Measurements from ENCODE around the gene MAST4.

- TF ChIP-seq POLR2AphosphoS5 (IDR thresholded peaks at IDR 0.05; ENCODE audit: low read depth, low read length) = no peak
- TF ChIP-seq POLR2A (IDR thresholded peaks at IDR 0.05; ENCODE audit: low read depth, low read length) = no peak
- TF ChIP-seq TAF1 (IDR thresholded peaks at IDR 0.05; ENCODE audit: low read depth, low read length) = no peak
- TF ChIP-seq POU2F2 (IDR thresholded peaks at IDR 0.05; ENCODE audit: low read depth, low read length) = no peak
Observed at GRCh38 chr5:66813306-66813705, 217.1 kb downstream of the MAST4 start.

Measured in GM12891 (cell line).